ENCODE measurements around the gene DLGAP1.

DLGAP1 gene

GRCh38 chr18:3798032-3798431 is 657.1 kb downstream of the DLGAP1 start:
- no peak for DNase-seq

- no peak for DNase-seq
Observed at GRCh38 chr18:3796434-3796833, 658.7 kb downstream of the DLGAP1 start.

GRCh38 chr18:3794537-3795348 is 660.4 kb downstream of the DLGAP1 start:
- no peak for DNase-seq

GRCh38 chr18:3793545-3793944 is 661.6 kb downstream of the DLGAP1 start:
- no peak for DNase-seq

GRCh38 chr18:3793111-3793510 is 662.0 kb downstream of the DLGAP1 start:
- DNase-seq = no peak

GRCh38 chr18:3792711-3793110 is 662.4 kb downstream of the DLGAP1 start:
- no peak for DNase-seq

- no peak for DNase-seq
Observed at GRCh38 chr18:3791238-3791637, 663.9 kb downstream of the DLGAP1 start.

- no peak for DNase-seq
Observed at GRCh38 chr18:3790703-3791102, 664.4 kb downstream of the DLGAP1 start.

- DNase-seq = no peak
Observed at GRCh38 chr18:3789525-3789924, 665.6 kb downstream of the DLGAP1 start.

- DNase-seq = no peak
Observed at GRCh38 chr18:3784949-3785348, 670.2 kb downstream of the DLGAP1 start.

- DNase-seq = no peak
Observed at GRCh38 chr18:3782901-3783300, 672.2 kb downstream of the DLGAP1 start.

- DNase-seq = no peak
Observed at GRCh38 chr18:3777719-3778118, 677.4 kb downstream of the DLGAP1 start.

- no peak for DNase-seq
Observed at GRCh38 chr18:3777122-3777521, 678.0 kb downstream of the DLGAP1 start.

- no peak for DNase-seq
Observed at GRCh38 chr18:3775996-3776395, 679.1 kb downstream of the DLGAP1 start.

GRCh38 chr18:3773303-3773702 is 681.8 kb downstream of the DLGAP1 start:
- no peak for DNase-seq

- DNase-seq = peak; percentile 91
Observed at GRCh38 chr18:3771121-3771971, 683.8 kb downstream of the DLGAP1 start.

- DNase-seq = no peak
Observed at GRCh38 chr18:3761266-3761665, 693.8 kb downstream of the DLGAP1 start.

- DNase-seq = no peak
Observed at GRCh38 chr18:3760741-3761140, 694.4 kb downstream of the DLGAP1 start.

- DNase-seq = no peak
Observed at GRCh38 chr18:3759099-3759498, 696.0 kb downstream of the DLGAP1 start.

- no peak for DNase-seq
Observed at GRCh38 chr18:3758531-3758930, 696.6 kb downstream of the DLGAP1 start.

GRCh38 chr18:3757361-3757760 is 697.7 kb downstream of the DLGAP1 start:
- DNase-seq = no peak

- DNase-seq = no peak
Observed at GRCh38 chr18:3753106-3753505, 702.0 kb downstream of the DLGAP1 start.

GRCh38 chr18:3748086-3748485 is 707.0 kb downstream of the DLGAP1 start:
- no peak for DNase-seq

Data from activated effector memory CD4-positive, alpha-beta T cell treated with anti-CD3 and anti-CD28 coated beads, Interleukin-2, amount 50 U/mL, for 16 hours (primary cell).